ENCODE measurements around the gene SALL4. TPM values are rescaled to one million over a fixed set of nuclear protein-coding genes. Genes with fewer than 3 reads are reported as not detected.
A peak's percentile ranks its signal among the peaks of the same experiment; 100 is the strongest.

The SALL4 gene
- total RNA-seq, 2 donors from 2014 or later, result 333 to 397 TPM

- H3K9me3 Mint-ChIP-seq, result no peaks in the 10 kb centered on the region
- TF ChIP-seq CTCF (conservative IDR thresholded peaks at IDR 0.05), result no peak
- H3K27me3 Mint-ChIP-seq (ENCODE audit: insufficient read depth), result no peaks in the 10 kb centered on the region
- DNase-seq, result no peak
- no peak overlapping the region for H3K27ac ChIP-seq (ENCODE audit: low read depth, low read length)
- H3K4me1 ChIP-seq (ENCODE audit: control insufficient read depth, insufficient read depth, low read length), result peaks cover 8% of the 10 kb centered on the region
- H3K4me1 Mint-ChIP-seq, result peaks cover 24% of the 10 kb centered on the region
- H3K9me3 ChIP-seq (ENCODE audit: control insufficient read depth, low read length), result no peaks in the 10 kb centered on the region
- no peak overlapping the region for H3K4me3 ChIP-seq (ENCODE audit: low read length)
- H3K36me3 Mint-ChIP-seq (ENCODE audit: low read depth), result no peaks in the 10 kb centered on the region
- H3K36me3 ChIP-seq (ENCODE audit: control insufficient read depth, insufficient read depth, low read length), result no peaks in the 10 kb centered on the region
- H3K27ac Mint-ChIP-seq, result no peak overlapping the region
- no peak overlapping the region for H3K9ac ChIP-seq (ENCODE audit: extremely low read depth, low read length, poor library complexity, severe bottlenecking)
- H3K27me3 ChIP-seq (ENCODE audit: control insufficient read depth, insufficient read depth, low read length, poor library complexity, severe bottlenecking), result no peaks in the 10 kb centered on the region
- H3K4me3 Mint-ChIP-seq, result no peak overlapping the region
- 89 to 92% methylated on average over 5 of the region's 5 CpGs for WGBS, 2 experiments (ENCODE audit: insufficient coverage in 1 of 2, insufficient read length in 1 of 2)
These were observed 13.2 kb upstream of the SALL4 start for GRCh38 chr20:51815383-51816076.

GRCh38 chr20:51812861-51813260, 10.5 kb upstream of the SALL4 start:
- peaks cover 29% of the 10 kb centered on the region for H3K4me1 Mint-ChIP-seq
- no peak overlapping the region for H3K4me3 Mint-ChIP-seq
- WGBS, 2 experiments (ENCODE audit: insufficient coverage in 1 of 2, insufficient read length in 1 of 2), result 92 to 93% methylated on average over 4 of the region's 4 CpGs
- H3K27me3 ChIP-seq (ENCODE audit: control insufficient read depth, insufficient read depth, low read length, poor library complexity, severe bottlenecking), result no peaks in the 10 kb centered on the region
- no peaks in the 10 kb centered on the region for H3K36me3 ChIP-seq (ENCODE audit: control insufficient read depth, insufficient read depth, low read length)
- TF ChIP-seq CTCF (conservative IDR thresholded peaks at IDR 0.05), result no peak
- no peaks in the 10 kb centered on the region for H3K36me3 Mint-ChIP-seq (ENCODE audit: low read depth)
- DNase-seq, result no peak
- no peaks in the 10 kb centered on the region for H3K9me3 Mint-ChIP-seq
- H3K4me1 ChIP-seq (ENCODE audit: control insufficient read depth, insufficient read depth, low read length), result peaks cover 11% of the 10 kb centered on the region
- no peak overlapping the region for H3K27ac ChIP-seq (ENCODE audit: low read depth, low read length)
- no peaks in the 10 kb centered on the region for H3K9me3 ChIP-seq (ENCODE audit: control insufficient read depth, low read length)
- no peak overlapping the region for H3K9ac ChIP-seq (ENCODE audit: extremely low read depth, low read length, poor library complexity, severe bottlenecking)
- H3K4me3 ChIP-seq (ENCODE audit: low read length), result no peak overlapping the region
- peak overlapping the region; percentile 44 for H3K27ac Mint-ChIP-seq
- no peaks in the 10 kb centered on the region for H3K27me3 Mint-ChIP-seq (ENCODE audit: insufficient read depth)

GRCh38 chr20:51811514-51812128, 9.3 kb upstream of the SALL4 start:
- Mint-ChIP-seq H3K27ac (peak overlapping the region; percentile 82), H3K36me3 (ENCODE audit: low read depth) (no peaks in the 10 kb centered on the region), H3K4me1 (peaks cover 29% of the 10 kb centered on the region), H3K4me3 (no peak overlapping the region), H3K9me3 (no peaks in the 10 kb centered on the region), H3K27me3 (ENCODE audit: insufficient read depth) (no peaks in the 10 kb centered on the region)
- no peak for TF ChIP-seq CTCF (conservative IDR thresholded peaks at IDR 0.05)
- Histone ChIP-seq H3K27me3 (ENCODE audit: control insufficient read depth, insufficient read depth, low read length, poor library complexity, severe bottlenecking) (no peaks in the 10 kb centered on the region), H3K9ac (ENCODE audit: extremely low read depth, low read length, poor library complexity, severe bottlenecking) (no peak overlapping the region), H3K4me1 (ENCODE audit: control insufficient read depth, insufficient read depth, low read length) (peaks cover 11% of the 10 kb centered on the region), H3K9me3 (ENCODE audit: control insufficient read depth, low read length) (no peaks in the 10 kb centered on the region), H3K27ac (ENCODE audit: low read depth, low read length) (no peak overlapping the region), H3K36me3 (ENCODE audit: control insufficient read depth, insufficient read depth, low read length) (no peaks in the 10 kb centered on the region), H3K4me3 (ENCODE audit: low read length) (peak overlapping the region; percentile 27)
- 43 to 45% methylated on average over 4 to 7 of the region's 8 CpGs for WGBS, 2 experiments (ENCODE audit: insufficient coverage in 1 of 2, insufficient read length in 1 of 2)
- DNase-seq, result no peak

Data from endodermal cell (in vitro differentiated cells).